ENCODE data around the gene PANK4.

The PANK4 gene

DNA sequence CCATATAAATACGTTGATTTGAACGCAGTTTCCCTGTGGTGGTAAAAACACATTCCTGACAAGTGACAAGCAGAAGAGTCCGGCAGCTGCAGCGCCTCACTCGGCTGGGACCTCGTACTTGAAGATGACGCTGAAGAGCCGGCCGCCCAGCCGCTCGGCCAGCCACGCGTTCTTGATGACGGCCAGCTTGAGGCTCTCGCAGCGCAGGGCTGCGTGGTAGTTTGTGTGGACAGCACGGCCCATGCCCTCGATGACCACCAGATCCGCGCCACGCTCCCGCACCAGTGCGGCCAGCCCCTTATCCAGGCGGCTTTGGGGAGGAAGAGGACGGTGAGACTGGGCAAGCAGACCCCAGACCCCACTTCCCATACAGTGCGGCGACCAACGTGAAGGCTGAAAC, 17.6 kb downstream of the PANK4 start:
- DNase-seq: no peak

DNA sequence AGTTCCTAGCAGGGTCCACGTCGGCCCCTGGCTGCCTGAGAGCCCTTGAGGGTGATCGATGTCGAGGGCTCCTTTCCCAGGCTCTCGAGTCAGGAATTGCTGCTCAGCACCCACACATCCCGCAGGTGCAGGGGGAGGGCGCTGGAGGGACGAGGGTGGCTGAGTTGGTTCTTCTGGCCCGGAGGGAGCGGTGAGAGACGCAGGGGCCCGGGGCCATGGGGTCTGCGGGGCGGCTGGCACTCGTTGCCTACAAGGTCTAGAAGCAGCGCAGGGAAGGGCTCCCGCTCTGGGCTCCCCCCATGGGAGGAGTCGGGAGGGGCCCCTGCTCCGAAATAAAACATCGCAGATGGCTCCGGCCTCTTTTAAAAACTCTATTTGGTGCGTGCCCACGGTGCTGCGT, 18.2 kb downstream of the PANK4 start:
- DNase-seq: no peak

DNA sequence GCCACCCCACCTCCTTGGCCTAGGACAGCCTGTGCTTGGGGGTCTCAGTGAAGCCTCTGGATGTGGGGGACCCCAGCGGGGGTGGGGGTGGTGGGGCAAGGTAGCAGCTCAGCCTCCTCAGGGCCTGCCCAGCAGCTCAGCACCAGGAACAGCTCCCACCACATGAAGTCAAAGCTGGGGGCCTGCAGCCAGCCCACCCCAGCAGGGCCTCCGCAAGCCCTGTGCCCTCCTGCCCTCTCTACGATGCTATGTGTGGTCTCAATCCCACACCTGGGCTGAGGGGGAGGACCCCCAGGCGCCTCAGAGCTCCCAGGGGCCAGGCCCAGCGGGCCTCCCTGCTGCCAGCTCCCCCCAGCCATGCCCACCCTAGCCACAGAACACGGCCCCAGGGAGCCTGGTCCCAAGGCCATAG, 18.6 kb downstream of the PANK4 start:
- no peak for DNase-seq

DNA sequence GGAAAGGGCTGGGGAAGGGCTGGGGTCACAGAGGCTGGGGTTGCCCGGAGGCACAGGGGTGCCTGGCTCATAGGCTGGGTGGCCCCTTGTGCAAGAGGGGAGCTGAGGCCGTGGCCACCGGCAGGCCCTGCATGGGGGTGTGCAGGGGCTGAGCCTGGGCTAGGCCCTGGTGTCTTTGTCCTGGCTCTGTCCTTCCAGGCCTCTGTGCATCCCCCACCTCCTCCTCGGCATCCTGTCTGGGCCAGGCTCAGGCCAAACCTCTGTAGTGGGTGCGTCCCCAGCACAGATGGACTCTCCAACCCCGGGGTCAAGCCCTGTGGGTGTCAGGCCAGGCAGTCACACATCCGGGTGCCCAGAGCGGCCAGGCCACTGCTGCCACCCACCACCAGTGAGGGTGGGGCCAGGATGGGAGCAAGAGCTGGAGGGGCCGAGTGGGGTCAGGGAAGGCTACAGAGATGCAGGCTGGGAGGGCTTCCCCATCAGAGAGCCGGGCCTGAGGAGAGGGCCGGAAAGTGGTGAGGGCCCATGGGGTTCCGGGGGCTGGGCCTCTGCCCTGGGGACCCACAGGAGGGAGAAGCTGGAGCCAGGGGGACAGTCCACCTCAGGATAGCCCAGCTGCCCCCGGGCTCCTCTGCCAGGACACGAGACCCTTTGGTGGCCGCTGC, 19.4 kb downstream of the PANK4 start:
- no peak for DNase-seq

DNA sequence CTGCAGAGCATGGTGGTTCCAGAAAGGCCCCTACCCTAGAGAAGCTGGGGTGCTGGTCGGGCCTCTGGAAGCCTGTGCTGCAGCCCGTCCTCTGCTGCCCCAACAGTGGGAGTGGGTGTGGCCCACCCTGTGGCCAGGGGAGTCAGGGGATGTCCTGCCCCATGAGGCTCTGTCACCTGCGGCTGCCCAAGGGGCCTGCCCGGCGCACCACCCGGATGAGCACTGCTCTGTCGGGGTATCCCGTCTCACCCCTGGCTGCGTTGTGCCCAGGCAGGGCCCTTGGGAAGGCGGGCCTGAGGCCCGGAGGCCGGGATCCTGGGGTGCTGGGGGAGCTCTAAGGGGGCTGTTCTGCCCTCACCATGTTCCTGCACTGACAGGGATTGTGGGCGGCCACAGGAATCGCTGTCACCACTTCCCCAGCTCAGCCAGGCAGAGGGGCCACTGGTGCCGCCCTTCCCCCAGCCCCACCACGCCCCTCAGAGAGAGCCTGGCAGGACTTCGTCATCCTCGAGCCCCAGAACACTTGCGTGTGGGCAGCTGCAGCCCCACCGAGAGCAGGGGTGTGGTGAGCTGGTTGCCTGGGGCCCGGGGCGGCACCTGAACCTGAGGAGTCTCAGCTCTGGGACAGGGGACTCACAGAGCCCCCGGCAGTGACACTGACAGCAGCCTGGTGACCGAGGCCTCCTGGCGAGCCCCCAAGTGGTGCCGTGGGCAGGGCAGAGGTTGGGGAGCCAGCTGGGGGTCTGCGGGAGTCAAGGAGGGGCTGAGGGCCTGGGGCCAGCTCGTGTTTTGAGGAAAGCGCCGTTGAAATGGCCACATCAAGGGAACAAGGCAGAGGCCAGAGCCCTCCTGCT, 20.2 kb downstream of the PANK4 start:
- DNase-seq: no peak

DNA sequence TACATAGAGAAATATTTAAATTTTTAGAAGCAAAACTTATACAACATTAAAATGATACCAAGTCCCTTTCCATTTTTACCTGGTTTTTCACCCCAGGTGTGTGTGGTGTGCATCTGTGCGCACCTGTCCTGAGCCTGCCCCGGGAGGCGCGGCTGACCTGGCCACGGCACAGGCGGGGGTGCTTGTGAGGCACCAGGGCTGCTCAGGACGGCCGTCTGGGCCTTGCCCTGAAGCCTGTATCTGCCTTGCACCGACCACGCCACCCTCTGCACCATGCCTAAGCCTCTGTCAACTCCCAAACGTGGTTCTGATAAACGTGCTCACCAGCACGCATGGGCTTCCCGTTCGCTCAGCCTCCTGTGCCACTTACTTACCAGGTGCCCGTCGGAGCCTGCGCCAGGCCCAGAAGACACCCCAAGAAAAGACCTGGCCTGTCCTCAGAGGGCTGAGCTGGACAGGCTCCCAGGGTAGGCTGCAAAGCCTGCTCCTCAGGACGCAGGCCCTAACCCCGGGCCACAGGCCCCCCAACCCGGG, 20.9 kb downstream of the PANK4 start:
- DNase-seq: no peak

DNA sequence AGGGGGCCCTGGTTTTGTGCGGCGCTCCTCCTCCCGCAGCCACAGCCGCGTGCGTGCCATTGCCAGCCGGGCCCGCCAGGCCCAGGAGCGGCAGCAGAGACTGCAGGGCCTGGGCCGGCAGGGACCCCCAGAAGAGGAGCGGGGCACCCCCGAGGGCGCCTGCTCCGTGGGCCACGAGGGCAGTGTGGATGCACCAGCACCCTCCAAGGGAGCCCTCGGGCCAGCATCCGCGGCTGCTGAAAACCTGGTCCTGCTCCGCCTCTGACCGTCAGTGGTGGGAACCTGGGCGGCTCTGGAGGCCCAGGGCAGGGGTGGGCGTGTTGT, 21.5 kb downstream of the PANK4 start:
- DNase-seq: no peak

DNA sequence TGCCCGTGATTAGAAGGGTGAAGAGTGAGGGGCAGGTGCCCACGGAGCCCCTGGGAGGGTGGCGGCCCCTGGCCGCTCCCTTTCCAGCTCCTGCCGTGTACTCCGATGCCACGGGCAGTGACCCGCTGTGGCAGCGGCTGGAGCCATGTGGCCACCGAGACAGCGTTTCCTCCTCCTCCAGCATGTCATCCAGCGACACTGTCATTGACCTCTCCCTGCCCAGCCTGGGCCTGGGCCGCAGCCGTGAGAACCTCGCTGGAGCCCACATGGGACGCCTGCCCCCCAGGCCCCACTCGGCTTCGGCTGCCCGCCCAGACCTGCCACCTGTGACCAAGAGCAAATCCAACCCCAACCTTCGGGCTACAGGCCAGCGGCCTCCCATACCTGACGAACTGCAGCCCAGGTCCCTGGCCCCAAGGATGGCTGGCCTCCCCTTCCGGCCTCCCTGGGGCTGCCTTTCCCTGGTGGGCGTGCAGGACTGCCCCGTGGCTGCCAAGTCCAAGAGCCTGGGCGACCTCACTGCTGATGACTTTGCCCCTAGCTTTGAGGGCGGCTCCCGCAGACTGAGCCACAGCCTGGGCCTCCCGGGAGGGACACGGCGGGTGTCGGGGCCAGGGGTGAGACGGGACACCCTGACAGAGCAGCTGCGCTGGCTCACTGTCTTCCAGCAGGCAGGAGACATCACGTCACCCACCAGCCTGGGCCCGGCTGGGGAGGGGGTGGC, 22.0 kb downstream of the PANK4 start:
- no peak for DNase-seq

DNA sequence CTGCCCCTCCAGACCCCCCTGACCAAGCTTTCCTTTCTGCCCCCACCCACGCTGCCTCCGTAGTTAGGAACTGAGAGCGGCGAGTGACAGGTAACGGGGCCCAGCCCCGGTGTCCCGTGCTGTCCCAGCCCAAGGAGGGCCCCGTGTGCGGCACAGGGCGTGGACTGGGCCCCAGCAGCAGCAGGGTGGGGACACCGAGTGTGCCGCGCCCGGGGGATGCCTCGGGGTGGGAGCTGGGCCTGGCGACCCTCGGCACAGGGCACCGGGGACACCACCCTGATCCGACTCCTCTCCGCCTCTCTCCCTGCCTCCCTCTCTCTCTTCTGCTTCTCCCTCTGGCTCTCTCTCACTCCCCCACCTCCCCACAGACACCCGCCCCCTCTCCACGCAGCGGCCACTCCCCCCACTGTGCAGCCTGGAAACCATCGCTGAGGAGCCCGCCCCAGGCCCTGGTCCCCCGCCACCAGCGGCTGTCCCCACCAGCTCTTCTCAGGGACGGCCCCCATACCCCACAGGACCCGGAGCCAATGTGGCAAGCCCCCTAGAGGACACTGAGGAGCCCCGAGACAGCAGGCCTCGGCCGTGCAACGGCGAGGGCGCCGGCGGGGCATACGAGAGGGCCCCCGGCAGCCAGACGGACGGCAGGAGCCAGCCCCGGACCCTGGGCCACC, 22.7 kb downstream of the PANK4 start:
- DNase-seq: no peak

DNA sequence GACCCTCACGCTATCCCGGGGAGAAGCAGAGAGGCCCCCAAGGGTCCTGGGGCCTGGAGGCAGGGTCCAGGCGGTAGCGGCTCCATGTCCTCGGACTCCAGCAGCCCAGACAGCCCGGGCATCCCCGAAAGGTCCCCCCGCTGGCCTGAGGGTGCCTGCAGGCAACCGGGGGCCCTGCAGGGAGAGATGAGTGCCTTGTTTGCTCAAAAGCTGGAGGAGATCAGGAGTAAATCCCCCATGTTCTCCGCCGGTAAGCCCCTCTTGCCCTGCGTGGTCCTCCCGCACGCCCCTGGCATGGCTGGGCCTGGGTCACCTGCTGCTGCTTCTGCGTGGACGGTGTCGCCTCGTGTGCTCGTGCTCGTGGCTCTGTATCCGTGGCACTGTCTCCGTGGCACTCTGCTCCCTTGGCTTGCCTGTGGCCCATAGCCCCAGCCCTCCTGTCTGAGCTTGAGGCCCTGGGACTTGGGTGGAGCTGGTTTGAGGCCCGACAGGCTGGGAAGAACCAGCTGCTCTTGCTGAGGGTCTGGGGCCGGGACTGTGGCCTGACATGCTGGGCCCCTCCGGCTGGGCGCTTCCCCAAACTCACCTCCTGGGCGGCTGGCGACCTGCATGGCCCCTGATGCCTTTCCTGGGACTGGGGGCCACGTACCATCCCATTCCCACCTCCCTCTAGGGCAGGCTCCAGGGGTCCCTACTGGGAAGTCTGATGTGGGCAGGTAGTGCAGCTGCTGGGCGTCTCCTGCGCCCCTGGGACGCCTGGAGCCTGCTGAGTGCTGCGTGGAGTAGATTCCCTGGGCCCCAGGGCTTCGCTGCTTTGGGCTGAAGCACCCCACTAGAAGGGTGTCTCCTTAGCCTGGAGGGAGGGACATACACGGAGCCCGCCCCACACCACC, 23.5 kb downstream of the PANK4 start:
- no peak for DNase-seq

DNA sequence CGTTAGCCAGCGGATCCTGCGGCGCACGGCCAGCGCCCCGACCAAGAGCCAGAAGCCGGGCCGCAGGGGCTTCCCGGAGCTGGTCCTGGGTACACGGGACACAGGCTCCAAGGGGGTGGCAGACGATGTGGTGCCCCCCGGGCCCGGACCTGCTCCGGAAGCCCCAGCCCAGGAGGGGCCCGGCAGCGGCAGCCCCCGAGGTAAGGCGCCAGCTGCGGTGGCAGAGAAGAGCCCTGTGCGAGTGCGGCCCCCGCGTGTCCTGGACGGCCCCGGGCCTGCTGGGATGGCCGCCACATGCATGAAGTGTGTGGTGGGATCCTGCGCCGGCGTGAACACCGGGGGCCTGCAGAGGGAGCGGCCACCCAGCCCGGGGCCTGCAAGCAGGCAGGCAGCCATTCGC, 24.2 kb downstream of the PANK4 start:
- no peak for DNase-seq

DNA sequence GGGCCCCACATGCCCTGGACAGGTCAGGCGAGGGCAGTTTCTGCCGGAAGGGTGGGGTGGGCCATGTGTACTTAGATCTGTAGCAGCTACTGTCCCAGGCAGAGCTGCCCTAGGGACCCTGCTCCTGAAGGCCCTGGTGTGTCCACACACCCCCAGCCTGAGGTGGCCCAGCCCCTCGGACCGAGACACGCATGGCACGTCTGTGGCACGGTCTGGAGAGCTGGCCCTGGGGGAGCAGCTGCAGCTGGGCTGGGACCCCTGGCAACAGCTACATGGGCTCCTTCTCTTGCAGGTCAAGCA, 24.6 kb downstream of the PANK4 start:
- DNase-seq: no peak

DNA sequence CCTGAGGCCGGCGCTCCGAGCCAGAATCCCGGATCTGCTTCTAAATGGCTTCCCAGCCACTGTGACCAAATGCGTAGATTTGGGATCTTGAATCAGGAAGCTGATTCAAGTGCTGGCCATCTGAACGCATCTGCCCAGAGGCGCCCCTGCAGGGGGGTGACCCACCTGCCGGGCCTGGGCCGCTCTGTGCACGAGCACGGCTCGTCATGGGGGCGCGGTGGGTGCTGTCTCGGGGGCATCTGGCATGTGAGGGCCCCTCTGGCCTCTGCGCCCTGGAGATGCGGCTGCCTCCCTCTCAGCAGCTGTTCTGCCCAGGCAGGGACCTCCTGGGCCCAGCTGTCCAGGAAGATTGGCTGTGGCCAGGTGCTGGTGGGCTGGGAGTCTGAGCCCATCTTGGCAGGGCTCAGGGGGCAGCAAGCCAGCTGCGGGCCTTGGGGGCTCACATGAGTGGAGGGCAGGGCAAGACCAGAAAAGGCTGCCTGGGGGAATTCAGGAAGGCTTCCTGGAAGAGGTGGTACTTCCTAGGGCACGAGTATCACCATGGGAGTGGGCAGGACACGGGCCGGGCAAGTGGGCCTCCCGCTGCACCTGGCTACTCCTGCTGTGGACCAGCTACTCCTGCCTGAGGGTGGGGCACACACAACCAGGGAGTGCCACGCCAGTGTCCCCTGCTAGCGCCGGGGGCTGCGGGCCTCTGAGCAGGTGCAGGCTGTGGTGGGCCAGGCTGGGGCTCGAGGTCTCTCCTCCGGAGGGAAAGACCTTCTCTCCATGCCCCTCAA, 25.2 kb downstream of the PANK4 start:
- DNase-seq: no peak

DNA sequence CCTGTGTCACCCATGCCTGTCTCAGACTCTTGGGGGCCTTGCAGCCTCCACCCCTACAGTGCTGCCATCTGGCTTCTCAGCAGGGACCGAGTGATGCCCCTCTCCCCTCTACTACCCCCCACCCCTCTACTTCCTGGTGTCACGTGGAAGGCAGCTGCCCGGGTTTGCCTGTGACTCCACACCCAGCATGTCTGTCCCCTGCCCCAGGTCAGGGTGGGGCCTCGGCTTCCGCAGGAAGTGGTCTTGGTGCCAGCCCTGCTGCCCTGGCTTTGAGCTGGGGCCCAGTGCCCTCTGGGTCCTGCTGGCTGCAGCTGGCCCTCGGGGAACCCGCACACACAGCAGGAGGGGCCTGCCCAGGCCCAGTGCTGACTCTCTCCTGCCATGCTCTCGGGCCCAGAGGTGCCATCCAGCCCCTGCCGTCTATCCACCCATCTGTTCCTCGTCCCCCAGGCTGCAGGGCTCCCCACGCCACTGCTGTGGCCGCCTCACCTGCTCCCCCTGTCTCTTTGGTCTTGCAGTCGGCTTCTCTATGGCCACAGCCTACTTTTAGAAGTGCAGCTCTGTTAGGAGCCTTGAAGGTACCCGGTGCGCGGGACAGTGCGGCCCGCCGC, 26.3 kb downstream of the PANK4 start:
- DNase-seq: no peak

DNA sequence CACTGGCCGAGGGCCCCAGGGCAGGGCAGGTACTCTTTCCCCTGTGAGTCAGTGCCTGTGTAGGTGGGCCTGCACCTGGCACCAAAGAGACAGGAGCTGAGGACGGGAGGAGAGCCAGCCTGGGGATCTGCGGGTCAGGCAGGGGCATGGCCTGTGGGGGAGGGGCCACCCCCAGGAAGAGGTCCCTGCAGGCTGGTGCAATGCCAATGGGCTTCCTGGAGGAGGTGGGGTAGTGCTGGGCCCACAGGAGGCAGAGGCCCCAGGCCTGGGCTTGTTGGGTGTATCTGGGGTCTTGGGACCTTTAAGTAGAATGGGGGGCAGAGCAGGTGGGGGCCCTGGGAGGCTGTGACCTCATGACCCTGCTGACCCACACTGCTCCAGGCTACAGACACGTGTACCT, 27.1 kb downstream of the PANK4 start:
- no peak for DNase-seq

DNA sequence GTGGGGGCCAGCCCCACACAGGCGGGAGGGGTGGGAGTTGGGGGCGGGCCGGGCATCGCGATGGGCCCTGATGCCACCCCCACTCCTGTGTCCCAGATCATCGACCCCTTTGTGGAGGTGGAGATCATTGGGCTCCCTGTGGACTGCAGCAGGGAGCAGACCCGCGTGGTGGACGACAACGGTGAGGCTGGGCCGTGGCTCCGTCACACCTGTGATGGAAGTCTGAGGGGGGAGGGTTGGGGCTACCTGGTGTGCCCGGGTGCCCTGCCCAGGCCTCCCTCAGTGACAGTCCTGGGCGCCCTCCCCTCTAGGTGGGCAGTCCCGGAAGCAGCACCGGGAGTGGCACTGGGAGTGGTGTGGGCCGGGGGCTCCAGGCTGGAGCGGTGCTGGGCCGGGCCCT, 27.7 kb downstream of the PANK4 start:
- no peak for DNase-seq

DNA sequence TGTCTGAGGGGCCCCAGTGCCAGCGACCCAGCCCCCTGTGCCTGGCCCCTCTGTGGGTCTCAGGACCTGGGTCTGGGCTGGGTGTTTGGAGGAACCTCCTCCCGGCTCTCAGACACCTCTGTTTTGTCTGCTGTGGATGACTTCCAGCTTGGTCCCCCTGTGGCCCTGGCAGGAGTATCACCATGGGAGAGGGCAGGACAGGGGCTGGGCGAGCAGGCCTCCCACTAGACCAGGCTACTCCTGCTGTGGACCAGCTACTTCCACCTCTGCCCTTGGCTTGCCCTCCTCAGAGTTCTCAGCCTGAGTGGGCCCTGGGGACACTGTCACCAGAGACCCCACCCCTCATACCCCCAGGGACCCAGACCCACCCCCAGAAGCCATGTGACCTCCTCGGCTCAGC, 28.5 kb downstream of the PANK4 start:
- no peak for DNase-seq

DNA sequence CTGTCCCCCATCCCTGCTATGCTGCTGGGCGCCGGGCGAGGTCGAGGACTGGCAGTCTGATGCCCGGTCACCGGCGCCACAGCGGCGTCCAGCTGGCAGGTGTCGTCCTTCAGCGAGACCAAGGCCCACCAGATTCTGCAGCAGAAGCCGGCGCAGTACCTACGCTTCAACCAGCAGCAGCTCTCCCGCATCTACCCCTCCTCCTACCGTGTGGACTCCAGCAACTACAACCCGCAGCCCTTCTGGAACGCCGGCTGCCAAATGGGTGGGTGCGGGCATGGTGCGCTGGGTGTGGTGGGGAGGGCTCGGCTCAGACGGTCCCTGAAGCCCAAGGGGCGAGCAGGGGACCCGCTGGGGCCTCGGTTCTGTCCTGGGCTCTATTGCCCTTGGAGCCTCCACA, 29.6 kb downstream of the PANK4 start:
- no peak for DNase-seq

DNA sequence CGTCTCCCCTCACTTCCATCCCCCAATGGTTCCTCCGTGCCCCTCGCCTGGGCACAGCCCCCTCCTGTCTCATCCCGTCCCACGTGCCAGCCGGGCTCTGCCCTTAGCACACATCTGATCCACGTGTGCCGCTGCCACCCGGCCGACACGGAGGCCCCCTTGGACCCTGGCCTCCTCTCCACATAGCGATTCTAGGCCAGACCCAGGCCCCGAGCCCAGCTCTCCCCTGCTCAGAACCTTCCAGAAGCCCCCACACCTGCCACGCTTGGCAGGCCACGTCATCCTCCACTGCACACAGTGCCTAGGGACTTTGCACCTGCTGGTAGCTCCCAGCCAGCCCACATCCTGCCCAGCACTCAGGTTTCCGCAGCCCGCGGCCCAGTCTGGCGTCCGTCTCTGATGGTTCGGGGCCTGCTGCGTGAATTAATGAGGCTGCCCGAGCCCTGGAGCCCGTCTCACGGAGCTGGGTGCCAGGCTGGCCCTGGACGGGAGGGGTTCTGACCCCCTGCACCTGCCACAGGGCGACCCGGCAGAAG, 30.2 kb downstream of the PANK4 start:
- no peak for DNase-seq

DNA sequence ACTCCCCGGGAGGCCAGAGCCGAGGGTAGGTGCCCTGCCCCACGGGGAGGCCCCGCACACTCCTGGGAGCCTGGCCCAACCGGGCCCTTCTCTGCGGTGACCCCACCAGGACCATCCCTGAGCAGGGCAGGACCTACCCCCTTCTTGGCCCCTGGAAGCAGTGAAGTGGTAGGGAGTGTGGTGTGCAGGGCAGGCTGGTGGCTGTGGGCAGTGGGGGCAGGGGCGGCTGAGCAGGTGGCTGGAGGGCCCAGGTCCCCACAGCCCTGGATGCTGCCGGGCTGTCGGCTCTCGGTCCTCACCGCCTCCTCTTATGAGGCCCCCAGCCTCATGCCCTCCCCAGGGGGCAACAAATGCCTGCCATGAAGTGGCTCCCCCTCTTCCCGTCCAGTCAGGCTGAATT, 30.9 kb downstream of the PANK4 start:
- no peak for DNase-seq

DNA sequence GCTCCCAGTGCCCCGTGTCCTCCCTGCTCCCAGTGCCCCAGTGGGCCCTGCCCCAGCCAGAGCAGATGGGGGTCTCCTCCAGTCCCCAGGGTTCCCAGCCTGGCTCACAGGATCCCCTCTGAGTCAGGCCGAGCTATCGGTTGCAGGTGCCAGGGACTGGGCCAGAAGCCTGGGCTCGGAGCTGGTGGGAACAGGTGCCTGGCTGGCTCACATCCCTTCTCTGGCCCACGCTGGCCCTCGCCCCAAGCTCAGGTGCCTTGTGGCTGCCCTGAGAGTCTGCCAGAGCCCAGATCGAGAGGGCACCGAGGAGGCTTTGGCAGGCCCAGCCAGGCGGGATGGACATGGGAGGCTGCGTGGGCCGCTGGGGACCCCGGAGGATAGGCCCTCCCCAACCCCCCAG, 31.4 kb downstream of the PANK4 start:
- DNase-seq: no peak

Data from islet precursor cell (in vitro differentiated cells).